Posterior cingulate gyrus (tissue), 11 donors: ENCODE results near the gene GABRP.

Source experiments
- DNase-seq, 10 donors: peaks; one replicate each; pipeline versions ENCODE4 v3.0.0 to v3.0.0-alpha.2; 2020 to 2021; ENCODE audit warnings: mixed read lengths in 3 of 10
- intact Hi-C: fragments of 100-400 bp; cut with DNase I; formaldehyde crosslinking; loops from one replicate; pipeline ENCODE4 v1.15.1; 2023

Gene GABRP

GRCh38 chr5:170854566-170854965 is 71.0 kb downstream of the GABRP start:
- no peak for DNase-seq
- intact Hi-C loops, result no loop called here

GRCh38 chr5:170857066-170857465 is 73.5 kb downstream of the GABRP start:
- DNase-seq, result no peak
- intact Hi-C loops, result no loop called here

GRCh38 chr5:170860415-170860814 is 76.9 kb downstream of the GABRP start:
- intact Hi-C loops, result no loop called here
- no peak for DNase-seq

GRCh38 chr5:170860818-170861666 is 77.5 kb downstream of the GABRP start:
- intact Hi-C loops, result no loop called here
- no peak for DNase-seq

GRCh38 chr5:170861667-170861916 is 78.1 kb downstream of the GABRP start:
- intact Hi-C loops, result no loop called here
- DNase-seq, result no peak

GRCh38 chr5:170861917-170862766 is 78.6 kb downstream of the GABRP start, which contains the start of gene RANBP17:
TSS of gene RANBP17 (plus strand) at chr5:170862018.
- intact Hi-C loops, result no loop called here
- DNase-seq, result peak in 9 of 10 donors; percentile 14 to 88 (median 26)

GRCh38 chr5:170863646-170864045 is 80.1 kb downstream of the GABRP start:
- DNase-seq, result no peak

More at GRCh38 chr5:170863646-170864045, 80.1 kb downstream of the GABRP start:
- intact Hi-C loops, result no loop called here
